HG03175 (cell line): Measurements from ENCODE around the gene KLHL35.

Source experiments
- ATAC-seq: cut with Tn5 transposase; IDR thresholded peaks from one replicate; pipeline ENCODE4 v1.9.1; 2021; ENCODE audit warnings: mild to moderate bottlenecking, moderate library complexity; ENCODE audit not compliant: unreplicated experiment

Gene KLHL35

GRCh38 chr11:75469785-75470405 lies 36.9 kb upstream of the KLHL35 start:
- no peak for ATAC-seq

GRCh38 chr11:75468534-75469340 lies 35.7 kb upstream of the KLHL35 start:
- no peak for ATAC-seq

GRCh38 chr11:75467881-75468280 lies 34.9 kb upstream of the KLHL35 start:
- no peak for ATAC-seq

GRCh38 chr11:75467311-75467710 lies 34.3 kb upstream of the KLHL35 start:
- no peak for ATAC-seq

- ATAC-seq: no peak
Measured at GRCh38 chr11:75465701-75466531, 32.9 kb upstream of the KLHL35 start.

- no peak for ATAC-seq
Measured at GRCh38 chr11:75463106-75463774, 30.2 kb upstream of the KLHL35 start.

- ATAC-seq: no peak
Measured at GRCh38 chr11:75462117-75462653, 29.2 kb upstream of the KLHL35 start.

GRCh38 chr11:75461151-75461550 lies 28.1 kb upstream of the KLHL35 start:
- no peak for ATAC-seq

GRCh38 chr11:75456596-75457183 lies 23.7 kb upstream of the KLHL35 start:
- no peak for ATAC-seq

- no peak for ATAC-seq
Measured at GRCh38 chr11:75454987-75455386, 22.0 kb upstream of the KLHL35 start.

- no peak for ATAC-seq
Measured at GRCh38 chr11:75453916-75454655, 21.1 kb upstream of the KLHL35 start.

- ATAC-seq: no peak
Measured at GRCh38 chr11:75450826-75451821, 18.1 kb upstream of the KLHL35 start.

GRCh38 chr11:75450236-75450635 lies 17.2 kb upstream of the KLHL35 start:
- ATAC-seq: no peak

GRCh38 chr11:75449776-75450175 lies 16.8 kb upstream of the KLHL35 start:
- no peak for ATAC-seq

- ATAC-seq: no peak
Measured at GRCh38 chr11:75449271-75449670, 16.3 kb upstream of the KLHL35 start.

- no peak for ATAC-seq
Measured at GRCh38 chr11:75447415-75447814, 14.4 kb upstream of the KLHL35 start.

- ATAC-seq: peak; percentile 52
Measured at GRCh38 chr11:75445315-75445953, 12.4 kb upstream of the KLHL35 start.

- no peak for ATAC-seq
Measured at GRCh38 chr11:75443043-75443442, 10.0 kb upstream of the KLHL35 start.
